ENCODE results near the gene ACOX2. TPM values are rescaled to one million over a fixed set of nuclear protein-coding genes. Genes with fewer than 3 reads are reported as not detected.

ACOX2 gene
- total and polyA plus RNA-seq, 2 of the 8 experiments (the other 6 are each of a cell fraction or from before 2014, with no cell fraction given) = 3.2 to 9.2 TPM

DNA sequence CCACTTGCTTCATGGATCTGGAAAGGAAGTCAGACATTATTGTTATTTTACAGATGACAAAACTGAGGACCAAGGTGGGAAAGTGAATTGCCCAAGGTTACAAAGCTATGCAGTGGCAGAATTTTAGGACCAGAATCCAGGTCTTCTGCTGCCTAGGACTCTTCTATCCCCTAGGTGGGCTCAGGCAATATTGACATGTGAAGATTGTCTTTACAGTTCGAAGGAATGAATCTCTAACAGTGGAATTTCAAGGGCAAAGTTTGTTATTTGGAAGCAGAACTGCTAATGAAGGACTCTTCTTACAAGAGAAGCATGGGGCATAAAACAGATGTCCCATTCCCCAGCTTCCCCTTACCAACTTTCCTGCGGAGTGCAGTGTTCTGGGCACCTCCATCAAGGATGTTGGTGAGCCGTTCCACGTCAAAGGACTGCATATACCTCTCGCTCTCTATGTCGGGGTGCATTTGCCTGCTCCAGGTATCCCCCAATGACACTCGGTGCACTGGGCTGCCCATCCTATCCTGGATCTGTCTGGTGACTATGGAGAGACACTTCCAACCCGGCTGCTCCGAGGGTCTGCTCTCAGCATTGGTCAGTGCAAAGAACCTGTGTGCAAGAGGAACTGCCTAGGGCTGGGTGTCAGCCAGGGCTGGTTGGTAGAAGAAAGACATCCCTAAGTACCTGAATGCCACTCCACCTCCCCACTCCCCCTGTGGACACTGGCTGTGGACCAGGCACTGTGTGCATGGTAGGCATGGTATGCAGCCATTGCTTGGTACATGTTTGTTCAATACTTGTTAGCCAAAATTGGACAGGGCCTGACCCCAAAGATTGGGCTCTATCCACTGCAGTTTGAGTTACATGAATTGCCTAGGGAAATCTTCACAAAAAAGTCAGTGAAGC lies 2.1 kb downstream of the ACOX2 start (continued):
- TF ChIP-seq JUN (IDR thresholded peaks at IDR 0.05; ENCODE audit: low read depth, low read length) (no peak), NRF1 (IDR thresholded peaks at IDR 0.05; ENCODE audit: low read depth, low read length) (no peak), TAF1 (IDR thresholded peaks at IDR 0.05; ENCODE audit: low read depth, low read length) (no peak), BACH1 (IDR thresholded peaks at IDR 0.05; ENCODE audit: low read length) (no peak), USF2 (IDR thresholded peaks at IDR 0.05; ENCODE audit: low read length) (no peak), YY1 (IDR thresholded peaks at IDR 0.05; ENCODE audit: low read depth, low read length) (no peak), CHD1 (IDR thresholded peaks at IDR 0.05; ENCODE audit: low read depth, low read length) (no peak), SIX5 (IDR thresholded peaks at IDR 0.05; ENCODE audit: low read depth, low read length) (no peak), RAD21 (IDR thresholded peaks at IDR 0.05 in 1 of 2, conservative IDR thresholded peaks at IDR 0.05 in 1 of 2; ENCODE audit: low read depth in 2 of 2, low read length in 2 of 2) (no peak), CEBPB (IDR thresholded peaks at IDR 0.05; ENCODE audit: low read depth, low read length) (no peak), RBBP5 (IDR thresholded peaks at IDR 0.05; ENCODE audit: borderline replicate concordance, low read depth, low read length) (no peak), PHF8 (conservative IDR thresholded peaks at IDR 0.05; ENCODE audit: low read depth, low read length) (no peak), SP4 (IDR thresholded peaks at IDR 0.05; ENCODE audit: low read length) (no peak)

Measured in H1 (cell line).